Vagina (tissue), 2 donors: ENCODE measurements around the gene SLC2A11.

Experiments used
- CTCF ChIP-seq, 3 experiments: fragments of 450-650 bp in 2 of 3; fragments of 200-600 bp in 1 of 3; sonication (generic) in 1 of 3; IDR thresholded peaks; one replicate each; pipeline ENCODE4 v1.5.1; 2017 to 2019; ENCODE audit warnings: antibody characterized with exemption in 3 of 3, mild to moderate bottlenecking in 2 of 3, moderate library complexity in 2 of 3
- POLR2A ChIP-seq, 2 donors: fragments of 450-650 bp; IDR thresholded peaks; one replicate each; pipeline ENCODE4 v1.6.1; 2017; ENCODE audit warnings: antibody characterized with exemption in 2 of 2, mild to moderate bottlenecking in 2 of 2, moderate library complexity in 2 of 2
- POLR2AphosphoS5 ChIP-seq, 2 donors: sonication (generic); formaldehyde crosslinking; IDR thresholded peaks; one replicate each; pipeline ENCODE4 v1.9.0; 2017; ENCODE audit warnings: antibody characterized with exemption in 2 of 2, mild to moderate bottlenecking in 2 of 2, low read depth in 1 of 2; ENCODE audit not compliant: insufficient read depth in 1 of 2

- TF ChIP-seq CTCF (IDR thresholded peaks at IDR 0.05), result no peak
- no peak for TF ChIP-seq POLR2A (IDR thresholded peaks at IDR 0.05)
- no peak for TF ChIP-seq POLR2AphosphoS5 (IDR thresholded peaks at IDR 0.05; ENCODE audit: insufficient read depth in 1 of 2, low read depth in 1 of 2)
Observed at GRCh38 chr22:23840026-23840425, 17.6 kb upstream of the SLC2A11 start.
